Activated T-helper 1 cell treated with anti-CD3 and anti-CD28 coated beads, Interleukin-2, amount 50 U/mL, for 16 hours (primary cell): ENCODE results near the gene RAB5IF.
A peak's percentile ranks its signal among the peaks of the same experiment; 100 is the strongest.
"Not testable (repeated sequence)": the region's sequence is repeated elsewhere in the genome, so short reads cannot be mapped to it uniquely, and the experiment has no call there.

Source experiments
- DNase-seq, 2 donors: peaks; one replicate each; pipeline ENCODE4 v3.0.0-alpha.2; 2020; ENCODE audit warnings: low read depth in 1 of 2, low spot score in 1 of 2

Gene RAB5IF

DNA sequence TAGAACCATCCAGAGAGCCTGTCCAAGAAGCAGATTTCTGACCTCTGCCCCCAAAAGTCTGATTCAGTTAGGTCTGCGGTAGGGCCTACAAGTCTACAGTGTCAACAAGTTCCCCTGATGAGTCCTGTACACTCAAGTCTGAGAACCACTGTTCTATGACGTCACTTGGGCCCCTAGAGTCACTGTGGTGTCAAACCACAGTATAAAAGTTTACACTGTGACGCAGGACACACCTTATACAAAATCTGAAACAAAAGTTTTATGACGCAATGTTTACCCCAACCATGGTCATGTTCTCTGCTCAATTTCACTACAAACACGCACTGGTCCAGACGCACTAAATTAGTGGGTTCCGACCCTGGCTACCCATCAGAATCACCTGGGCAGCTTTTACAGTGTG, 22.5 kb downstream of the RAB5IF start:
- DNase-seq = no peak

DNA sequence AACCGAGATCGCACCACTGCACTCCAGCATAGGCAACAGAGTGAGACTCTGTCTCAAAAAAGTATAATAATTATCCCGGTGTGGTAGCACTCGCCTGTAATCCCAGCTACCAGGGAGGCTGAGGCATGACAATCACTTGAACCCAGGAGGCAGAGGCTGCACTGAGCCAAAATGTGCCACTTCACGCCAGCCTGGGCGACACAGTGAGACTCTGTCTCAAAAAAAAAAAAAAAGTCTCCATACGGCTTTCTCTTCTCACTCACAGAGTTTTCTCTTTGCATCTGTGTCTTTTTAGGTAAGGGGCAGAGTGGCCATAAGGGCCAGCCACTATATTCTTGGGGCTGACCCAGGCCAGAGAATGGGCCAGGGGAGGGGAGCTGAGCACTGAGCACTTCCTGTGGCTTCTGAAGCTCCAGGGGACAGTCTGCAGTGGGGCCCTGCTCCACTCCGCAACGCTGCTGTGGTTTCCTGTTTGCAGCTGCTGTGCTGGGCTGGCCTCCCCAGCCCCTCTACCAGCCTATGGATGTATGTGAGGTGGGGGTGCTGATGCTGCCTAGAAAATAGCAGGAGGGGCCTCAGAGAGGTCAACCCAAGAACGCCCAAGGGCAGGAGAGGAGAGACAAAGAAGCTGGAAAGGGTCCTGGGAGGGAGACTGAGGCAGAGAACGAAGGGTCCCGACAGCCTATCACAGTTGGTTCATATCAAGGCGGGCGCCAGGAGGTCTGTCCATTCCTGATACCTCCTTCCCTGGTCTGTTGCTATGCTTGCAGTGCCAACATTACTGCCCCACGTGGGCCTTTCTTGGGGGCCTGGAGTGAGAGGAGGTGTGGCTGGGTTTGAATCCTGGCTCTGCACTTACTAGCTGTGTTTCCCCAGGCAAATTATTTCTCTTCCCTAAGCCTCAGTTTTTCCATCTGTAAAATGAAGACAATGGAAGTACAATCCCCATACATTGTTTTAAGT, 24.4 kb downstream of the RAB5IF start:
- DNase-seq = peak in 1 of 2 donors; percentile 14

DNA sequence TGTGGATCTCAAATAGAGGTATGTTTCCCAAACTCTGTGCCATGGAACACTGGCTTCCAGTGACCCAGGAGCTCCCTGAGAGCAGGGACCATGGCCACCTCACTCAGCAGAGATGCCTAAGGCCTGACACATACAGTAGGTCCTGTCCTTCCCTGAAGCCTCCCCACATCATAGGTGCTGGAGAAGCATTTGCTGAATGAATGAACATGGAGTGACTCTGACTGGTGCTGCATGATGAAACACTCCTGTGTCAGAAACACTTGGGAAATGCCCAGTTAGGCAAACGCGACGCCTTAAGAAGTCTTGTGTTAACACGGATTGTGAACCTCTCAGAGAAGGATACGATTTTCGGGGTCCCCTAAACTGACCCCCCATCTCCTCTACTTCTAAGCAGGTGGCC, 26.1 kb downstream of the RAB5IF start:
- DNase-seq = no peak

DNA sequence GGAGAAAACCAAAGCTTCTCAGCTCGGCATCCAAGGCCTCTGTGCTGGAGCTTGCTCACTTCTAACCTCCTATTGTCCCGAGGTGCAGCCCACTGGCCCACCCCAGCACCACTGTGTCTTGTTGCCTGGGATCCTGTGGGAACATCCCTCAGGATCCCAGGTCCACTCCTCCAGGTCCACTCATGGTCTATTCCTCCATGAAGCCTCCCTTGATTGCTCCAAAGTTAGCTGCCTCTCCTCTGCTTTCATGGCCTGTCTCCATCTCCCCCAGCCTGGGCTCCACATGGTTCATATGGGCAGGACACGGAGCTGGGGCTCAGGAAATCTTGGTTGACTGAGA, 26.5 kb downstream of the RAB5IF start:
- DNase-seq = no peak

DNA sequence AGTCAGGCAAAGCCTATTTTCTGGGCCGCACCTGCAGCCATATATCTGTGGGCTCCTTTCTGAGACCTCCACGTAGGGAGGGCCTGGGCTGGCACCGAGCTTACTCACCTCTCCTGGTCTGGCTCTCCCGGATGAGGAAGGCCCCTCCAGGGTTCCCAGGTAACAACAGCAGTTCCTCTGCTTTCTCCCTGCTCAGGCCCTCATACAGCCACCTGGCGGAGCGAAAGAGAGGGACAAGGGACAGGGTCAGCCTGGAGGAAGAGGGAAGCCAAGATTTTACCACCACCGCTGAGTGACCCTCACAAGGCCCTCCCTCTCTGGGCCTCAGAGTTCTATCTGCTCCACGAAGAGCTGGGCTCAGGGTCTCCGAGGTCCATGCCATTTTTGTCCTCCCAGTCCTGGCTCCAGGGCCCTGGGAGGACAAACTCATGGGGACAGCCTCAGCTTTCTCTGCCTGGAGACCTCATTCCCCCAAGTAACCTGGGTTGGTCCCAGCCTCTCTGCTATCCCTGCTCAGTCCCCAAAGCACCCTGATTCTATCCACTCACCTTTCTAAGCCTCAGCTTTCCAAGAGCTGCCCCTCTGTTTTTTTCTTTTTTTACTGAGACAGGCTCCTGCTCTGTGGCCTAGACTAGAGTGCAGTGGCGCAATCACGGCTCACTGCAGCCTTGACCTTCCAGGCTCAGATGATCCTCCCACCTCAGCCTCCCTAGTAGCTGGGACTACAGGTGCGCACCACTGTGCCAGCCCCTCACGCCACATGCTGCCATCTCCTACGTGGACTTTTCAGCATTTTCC, 27.1 kb downstream of the RAB5IF start:
- DNase-seq = no peak

DNA sequence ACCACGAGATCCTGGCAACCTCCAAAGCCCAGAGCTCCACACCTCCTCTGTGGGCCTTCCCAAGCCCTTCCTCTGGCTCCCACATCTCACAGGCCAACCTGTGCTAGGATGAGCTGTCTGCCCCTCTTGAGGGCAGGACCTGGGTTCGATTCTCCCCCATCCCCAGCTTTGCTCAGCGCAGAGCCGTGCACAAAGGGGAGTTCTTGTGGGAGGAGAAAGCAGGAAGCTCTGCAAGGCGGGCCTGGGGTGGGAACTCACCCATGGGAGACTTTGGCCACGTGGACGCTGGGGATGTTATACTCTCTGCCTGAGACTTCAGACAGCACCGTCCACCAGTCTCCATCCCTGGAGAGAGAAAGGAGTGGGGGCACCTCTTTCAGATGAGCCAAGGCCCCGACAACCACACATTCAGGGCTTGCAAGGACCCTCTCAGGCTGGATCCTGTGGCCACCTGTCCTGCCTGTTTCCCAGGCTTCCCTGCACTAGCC, 27.8 kb downstream of the RAB5IF start:
- no peak for DNase-seq

DNA sequence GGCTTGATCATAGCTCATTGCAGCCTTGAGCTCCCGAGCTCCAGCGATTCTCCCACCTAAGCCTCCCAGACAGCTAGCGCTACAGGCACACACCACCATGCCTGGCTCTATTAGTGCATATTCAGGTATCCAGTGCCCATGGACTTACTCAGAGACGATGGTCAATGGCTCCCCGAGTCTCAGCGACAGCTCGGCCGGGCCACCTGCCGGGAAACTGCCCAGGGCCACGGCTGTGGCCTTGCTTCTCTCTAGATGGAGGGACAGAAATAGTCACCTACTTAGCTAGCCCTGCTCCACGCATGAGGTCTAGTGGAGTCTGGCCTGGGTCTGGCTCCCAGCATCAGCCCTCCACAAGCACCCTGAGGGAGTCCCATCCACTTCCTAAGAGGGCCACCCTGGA, 28.8 kb downstream of the RAB5IF start:
- DNase-seq = no peak

DNA sequence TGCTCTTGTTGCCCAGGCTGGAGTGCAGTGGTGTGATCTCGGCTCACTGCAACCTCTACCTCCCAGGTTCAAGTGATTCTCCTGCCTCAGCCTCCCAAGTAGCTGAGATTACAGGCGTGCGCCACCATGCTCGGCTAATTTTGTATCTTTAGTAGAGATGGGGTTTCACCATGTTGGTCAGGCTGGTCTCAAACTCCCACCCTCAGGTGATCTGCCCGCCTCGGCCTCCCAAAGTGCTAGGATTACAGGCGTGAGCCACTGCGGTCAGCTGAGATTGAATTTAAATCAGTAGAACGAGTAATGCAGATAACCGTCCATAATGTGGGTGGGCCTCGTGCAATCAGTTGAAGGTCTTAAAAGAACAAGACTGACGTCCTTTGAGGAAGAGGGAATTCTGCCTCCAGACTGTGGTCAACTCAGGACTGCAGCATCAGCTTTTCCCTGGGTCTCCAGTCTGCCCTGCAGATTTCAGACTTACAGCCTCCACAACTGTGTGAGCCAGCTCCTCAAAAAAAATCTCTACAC, 33.4 kb downstream of the RAB5IF start:
- not testable (repeated sequence) for DNase-seq

DNA sequence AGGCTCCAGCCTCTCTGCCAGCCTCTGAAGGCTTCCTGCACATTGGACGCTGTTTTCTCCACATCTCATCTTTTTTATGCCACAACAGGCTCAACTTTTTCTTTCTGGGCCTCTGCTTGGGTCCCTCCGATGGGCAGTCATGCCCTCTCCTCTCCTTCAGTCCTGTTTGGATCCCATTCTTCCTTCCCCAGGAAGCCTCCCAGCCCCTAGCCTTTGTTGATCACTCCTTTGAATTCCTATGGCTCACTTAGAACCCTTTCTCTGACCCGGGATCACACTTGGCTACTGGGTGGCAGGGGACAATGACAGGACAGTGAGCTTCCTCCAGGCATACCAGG, 35.9 kb downstream of the RAB5IF start:
- DNase-seq = no peak

DNA sequence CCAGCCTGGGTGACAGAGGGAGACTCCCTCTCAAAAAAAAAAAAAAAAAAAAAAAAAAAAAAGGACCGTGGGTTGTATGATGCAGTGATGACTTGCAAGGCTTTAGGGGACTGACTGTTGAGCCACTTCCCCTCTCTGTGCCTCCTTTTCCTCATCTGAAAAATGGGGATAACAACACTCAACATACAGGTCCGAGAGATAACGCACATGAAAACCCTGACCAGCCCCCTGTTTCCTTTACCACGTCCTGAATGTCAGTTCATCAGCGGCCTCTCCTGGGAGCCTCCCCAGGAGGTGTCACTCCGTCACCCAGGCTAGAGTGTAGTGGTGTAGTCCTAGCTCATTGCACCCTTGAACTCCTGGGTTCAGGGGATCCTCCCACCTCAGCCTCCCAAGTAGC, 36.6 kb downstream of the RAB5IF start:
- DNase-seq = no peak

DNA sequence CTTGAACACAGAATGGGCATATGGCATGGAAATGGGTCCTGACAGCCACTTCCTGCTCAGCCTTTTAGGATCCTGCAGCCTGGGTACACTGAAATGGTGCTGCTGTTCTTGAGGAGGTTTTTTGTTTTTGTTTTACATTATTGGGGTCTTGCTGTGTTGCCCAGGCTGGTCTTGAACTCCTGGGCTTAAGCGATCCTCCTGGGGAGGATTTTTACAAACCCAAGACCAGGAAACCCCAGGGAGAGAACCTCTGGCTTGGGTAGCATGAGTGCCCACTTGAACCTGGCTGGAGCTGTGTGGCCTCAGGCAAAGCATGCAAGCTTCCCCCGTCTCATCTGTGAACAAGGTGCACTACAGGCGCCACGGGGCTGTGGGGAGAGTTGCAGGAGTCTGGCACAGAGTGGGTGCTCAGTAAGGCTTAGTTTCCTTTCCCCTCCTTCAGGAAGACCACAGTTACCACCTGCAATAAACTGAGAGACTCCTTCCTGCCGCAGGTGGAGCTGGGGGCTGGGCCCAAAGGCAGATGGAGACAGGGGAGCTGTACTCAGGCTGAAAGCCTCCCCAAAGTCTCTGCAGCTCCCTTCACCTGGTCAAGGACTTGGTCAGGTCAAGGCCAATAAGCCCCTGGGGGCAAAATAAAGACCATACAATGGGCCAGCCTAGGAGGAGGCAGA, 38.6 kb downstream of the RAB5IF start:
- peak; percentile 25 to 29 for DNase-seq

DNA sequence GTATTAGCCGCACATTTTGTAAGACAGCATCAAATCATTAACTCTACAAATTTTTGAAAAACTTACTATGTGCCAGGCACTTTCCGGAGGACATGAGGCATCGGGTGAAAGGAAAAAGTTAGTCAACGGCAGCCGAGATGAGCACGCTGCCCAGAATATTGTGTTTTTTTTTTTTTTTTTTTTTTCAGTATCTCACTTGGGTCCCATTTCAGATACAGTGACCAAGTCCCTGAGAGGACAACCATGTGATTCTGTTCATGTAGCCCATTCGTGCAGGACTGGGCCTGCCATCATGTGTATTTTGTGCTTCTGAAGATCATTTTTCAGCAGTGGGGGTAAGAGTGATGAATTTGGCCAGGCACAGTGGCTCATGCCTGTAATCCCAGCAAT, 39.1 kb downstream of the RAB5IF start:
- peak in 1 of 2 donors; percentile 24 for DNase-seq

DNA sequence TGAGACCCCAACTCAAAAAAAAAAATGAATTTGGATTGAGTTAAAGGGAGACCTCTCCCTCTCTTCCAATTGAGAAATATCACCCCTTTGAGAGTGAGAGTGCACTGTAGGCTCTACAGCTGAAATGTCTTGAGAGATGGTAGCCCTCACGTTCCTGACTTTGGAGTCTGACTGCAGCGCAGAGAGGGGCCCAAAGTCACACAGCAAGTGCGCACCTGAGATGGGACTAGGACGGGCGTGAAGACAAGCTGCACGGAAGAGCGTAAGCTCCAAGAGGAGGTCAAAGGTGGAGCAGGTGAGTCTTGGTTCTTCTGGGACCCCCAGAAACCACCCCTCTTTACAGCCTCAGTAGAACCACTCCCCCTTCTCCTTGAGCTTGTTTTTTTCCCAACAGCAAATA, 39.8 kb downstream of the RAB5IF start:
- DNase-seq = no peak

DNA sequence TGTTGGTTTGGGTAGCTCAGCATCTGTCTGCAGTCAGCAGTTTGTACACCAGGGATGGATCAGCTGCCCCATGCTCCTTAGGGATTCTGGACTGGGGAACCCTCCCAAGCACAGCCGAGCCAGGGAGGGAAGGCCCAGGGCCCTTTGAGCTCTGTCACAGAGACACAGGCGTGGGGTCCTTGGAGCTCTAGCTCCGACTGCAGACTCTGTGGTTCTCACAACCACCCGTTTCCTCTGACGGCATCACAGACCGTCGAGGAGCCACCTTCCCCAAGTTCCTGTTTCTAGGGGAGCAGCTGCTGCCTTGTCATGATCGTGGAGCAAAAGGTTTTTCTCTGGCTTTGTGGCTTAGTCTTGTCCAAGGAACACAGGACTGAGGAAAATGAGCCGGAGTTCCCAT, 40.4 kb downstream of the RAB5IF start, which contains the start of gene SLA2:
Gene SLA2, minus strand, starts transcription at position 199 of the 400 bp plus-strand sequence. CDS start 4,861 bp downstream, outside the sequence.
- DNase-seq = peak; percentile 43

DNA sequence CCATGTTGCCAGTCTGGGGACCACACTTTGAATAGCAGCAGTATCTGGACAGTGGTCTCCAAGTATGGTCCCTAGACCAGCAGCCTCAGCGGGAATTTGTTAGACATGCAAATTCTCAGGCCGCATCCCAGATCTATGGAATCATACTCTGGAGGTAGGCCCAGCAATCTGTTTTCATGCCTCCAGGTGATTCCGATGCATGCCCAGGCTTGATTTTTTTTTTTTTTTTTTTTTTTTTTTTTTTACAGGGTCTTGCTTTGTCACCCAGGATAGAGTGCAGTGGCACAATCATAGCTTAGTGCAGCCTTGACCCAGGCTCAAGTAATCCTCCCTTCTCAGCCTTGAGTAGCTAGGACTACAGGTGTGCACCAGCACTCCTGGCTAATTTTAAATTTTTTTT, 41.1 kb downstream of the RAB5IF start:
- DNase-seq = no peak

DNA sequence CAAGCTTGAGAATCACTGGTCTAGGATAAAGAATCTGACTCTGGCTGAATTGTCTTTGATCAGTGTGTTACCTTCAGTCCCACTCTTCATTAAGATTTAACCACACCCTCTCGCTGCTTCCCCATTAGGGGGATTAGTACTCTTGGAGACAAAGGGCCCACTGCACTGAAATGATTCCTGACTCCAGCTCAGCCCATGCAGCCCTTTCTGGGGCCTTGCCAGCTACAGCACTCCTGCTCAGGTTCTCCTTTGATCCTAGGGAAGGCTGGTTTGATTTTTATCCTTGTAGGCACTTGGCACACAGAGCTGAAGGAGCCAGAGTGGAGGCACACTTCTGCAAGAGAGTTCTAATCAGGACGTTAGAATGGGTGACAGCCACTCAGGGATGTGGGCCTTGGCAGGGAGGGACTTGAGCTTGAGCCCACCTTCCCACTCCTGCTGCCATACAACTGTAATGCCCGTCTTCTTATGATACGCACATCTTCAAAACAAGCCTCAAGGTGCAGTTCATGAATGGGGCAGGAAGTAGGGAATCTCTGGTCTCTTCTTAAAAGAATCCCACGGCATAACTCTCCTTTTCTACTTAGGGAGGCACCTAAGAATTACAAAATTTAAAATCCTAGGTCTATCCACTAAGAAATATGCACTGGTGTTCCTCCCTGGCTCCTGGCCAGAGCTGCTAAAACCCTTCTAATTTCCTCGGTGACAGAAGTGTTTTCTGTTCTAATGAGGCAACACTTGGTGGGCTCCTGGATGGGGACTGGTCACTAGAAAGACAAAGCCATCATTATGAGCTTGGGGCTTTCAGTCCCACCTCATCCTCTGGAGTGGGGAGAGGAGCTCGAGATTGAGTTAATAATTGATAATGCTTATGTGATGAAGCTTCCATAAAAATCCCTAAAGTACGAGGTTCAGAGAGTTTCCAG, 41.9 kb downstream of the RAB5IF start:
- DNase-seq = no peak

DNA sequence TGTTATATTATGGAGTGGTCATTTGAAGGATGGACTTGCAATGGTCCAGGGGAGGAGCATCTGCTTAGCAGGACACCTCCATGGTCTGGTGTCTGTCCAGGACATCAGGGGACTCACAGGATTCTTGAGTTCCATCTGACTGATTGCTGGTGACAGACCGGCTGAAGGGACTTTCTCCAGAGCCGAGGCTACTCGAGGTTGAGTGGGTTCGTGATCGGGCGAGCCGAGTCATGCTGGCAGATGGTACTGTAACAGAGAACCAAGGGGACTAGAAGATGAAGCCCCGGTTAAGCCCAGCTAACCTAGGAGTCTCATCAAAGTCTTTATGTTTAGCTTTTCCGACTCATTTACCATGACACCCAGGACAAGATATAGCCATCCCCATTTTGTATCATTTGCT, 47.9 kb downstream of the RAB5IF start:
- DNase-seq = no peak

DNA sequence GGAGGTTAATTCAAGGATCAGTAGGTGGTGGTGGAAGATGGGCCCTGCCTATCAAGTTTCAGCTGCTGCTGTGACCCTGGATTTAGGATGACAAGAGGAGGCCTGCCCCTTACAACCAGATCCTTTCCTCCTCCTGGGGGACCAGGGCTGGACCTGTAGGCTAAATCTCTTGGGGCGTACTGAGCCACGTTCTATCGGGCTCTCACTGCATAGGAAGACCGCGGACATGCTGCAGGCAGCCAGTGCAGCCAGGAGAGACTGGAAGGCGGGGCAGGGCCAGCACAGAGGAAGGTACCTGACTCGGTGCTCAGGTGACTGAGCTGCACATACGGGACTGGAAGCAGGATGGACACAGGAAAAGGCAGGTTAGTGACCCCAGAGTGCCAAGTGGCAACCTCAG, 48.9 kb downstream of the RAB5IF start:
- DNase-seq = no peak

DNA sequence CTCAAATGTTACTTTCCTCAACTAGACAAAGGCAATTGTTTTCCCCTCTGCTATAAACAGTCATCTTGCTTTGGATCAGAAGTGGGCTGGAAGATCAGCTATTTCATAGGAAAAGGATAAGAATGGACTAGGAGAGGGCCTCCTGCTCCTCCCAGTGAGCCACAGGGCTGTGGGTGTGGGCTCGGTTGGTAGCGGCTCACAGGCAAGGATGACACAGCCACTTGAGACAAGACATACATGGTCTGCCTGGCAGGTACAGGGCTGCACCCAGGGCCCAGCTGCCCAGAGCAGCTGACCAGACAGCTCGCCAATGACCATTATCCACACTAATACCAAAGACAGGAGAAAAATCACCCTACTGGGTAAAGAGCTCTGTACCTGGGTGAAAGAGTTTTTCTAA, 49.4 kb downstream of the RAB5IF start:
- DNase-seq = no peak

DNA sequence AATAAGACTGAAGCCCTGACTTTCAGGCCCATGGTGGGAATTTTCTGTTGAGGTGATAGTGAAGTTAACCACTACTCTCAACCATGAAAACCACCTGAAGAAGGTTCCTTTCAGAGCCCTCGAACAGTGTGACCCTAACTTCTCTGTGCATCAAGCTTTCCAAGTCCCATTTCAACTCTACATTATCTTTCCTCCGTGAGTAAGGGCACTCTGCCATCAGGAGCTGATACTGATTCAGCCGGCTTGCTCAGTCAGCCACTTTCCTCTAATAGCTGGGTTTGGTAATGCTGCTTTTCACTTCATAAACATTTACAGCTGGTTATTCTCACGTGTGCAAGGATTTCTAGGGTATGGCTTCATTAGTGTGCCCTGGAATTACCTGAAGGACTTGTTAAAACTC, 51.2 kb downstream of the RAB5IF start:
- no peak for DNase-seq
